ENCODE data around the gene NFYC.

NFYC gene

DNA sequence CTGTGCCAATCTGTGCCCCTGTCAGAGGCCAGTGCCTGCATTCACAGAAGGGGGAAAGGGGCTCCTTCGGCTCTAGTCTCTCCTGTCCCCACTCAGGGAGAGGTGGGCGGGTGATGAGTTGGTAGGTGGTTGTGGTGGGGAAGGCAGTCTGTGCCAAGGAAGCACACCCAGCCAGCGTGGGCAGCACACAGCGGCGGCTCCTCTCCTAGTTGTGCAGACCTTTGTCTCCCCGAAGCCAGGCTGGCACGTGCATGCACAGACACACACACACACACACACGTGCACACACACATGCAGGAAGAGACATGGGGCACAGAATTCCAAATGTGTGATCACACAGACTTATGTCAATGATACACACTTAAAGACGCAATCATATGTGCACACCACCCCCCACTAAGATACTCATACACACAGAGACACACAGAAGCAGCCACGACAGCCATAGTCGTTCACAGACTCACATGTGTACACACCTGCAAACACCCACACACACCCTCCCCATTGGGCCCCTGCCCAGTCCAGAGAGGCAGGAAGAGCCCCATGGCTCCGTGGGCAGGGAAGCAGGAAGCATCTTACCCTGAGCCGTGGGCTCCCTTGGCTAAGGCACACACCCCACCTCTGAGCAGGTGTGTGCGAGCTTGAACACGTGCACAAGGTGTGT, 42.4 kb upstream of the NFYC start:
- Histone ChIP-seq H3K9ac (no peak overlapping the region), H3K27me3 (ENCODE audit: insufficient read depth, low read depth) (no peaks in the 10 kb centered on the region), H3K4me1 (ENCODE audit: low read depth, poor library complexity, severe bottlenecking) (no peaks in the 10 kb centered on the region), H3K27ac (no peak overlapping the region), H4K20me1 (ENCODE audit: insufficient read depth) (no peaks in the 10 kb centered on the region), H3K79me2 (ENCODE audit: insufficient read depth, low read depth) (no peaks in the 10 kb centered on the region), H3K4me3 (IDR thresholded peaks at IDR 0.05; ENCODE audit: insufficient read depth, low read depth, low read length) (no peak overlapping the region), H2AFZ (ENCODE audit: low read depth) (no peak overlapping the region), H3K36me3 (ENCODE audit: insufficient read depth) (no peaks in the 10 kb centered on the region), H3K4me2 (no peak overlapping the region)
- TF ChIP-seq, protein P1, sequence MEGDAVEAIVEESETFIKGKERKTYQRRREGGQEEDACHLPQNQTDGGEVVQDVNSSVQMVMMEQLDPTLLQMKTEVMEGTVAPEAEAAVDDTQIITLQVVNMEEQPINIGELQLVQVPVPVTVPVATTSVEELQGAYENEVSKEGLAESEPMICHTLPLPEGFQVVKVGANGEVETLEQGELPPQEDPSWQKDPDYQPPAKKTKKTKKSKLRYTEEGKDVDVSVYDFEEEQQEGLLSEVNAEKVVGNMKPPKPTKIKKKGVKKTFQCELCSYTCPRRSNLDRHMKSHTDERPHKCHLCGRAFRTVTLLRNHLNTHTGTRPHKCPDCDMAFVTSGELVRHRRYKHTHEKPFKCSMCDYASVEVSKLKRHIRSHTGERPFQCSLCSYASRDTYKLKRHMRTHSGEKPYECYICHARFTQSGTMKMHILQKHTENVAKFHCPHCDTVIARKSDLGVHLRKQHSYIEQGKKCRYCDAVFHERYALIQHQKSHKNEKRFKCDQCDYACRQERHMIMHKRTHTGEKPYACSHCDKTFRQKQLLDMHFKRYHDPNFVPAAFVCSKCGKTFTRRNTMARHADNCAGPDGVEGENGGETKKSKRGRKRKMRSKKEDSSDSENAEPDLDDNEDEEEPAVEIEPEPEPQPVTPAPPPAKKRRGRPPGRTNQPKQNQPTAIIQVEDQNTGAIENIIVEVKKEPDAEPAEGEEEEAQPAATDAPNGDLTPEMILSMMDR (conservative IDR thresholded peaks at IDR 0.05; ENCODE audit: low read depth, low read length), result no peak

DNA sequence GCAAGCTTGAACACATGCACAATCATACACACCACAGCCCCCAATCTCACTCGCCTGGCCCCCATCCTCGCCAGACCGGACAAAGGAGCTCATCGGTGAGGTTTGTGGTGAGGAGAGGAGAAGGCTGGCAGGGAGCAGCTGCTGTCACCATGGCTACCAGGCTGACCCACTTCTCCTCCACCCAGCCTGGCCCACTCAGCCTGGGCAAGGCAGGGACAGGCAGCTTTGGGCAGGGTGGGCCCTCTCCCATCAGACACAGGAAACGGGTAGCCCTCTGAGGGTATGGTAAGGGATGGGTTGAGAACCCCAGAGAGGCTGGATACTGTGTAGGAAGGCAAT, 41.9 kb upstream of the NFYC start:
- H3K4me3 ChIP-seq (IDR thresholded peaks at IDR 0.05; ENCODE audit: insufficient read depth, low read depth, low read length), result no peak overlapping the region
- no peaks in the 10 kb centered on the region for H3K79me2 ChIP-seq (ENCODE audit: insufficient read depth, low read depth)
- H2AFZ ChIP-seq (ENCODE audit: low read depth), result no peak overlapping the region
- H3K27me3 ChIP-seq (ENCODE audit: insufficient read depth, low read depth), result no peaks in the 10 kb centered on the region
- no peak overlapping the region for H3K4me2 ChIP-seq
- no peaks in the 10 kb centered on the region for H4K20me1 ChIP-seq (ENCODE audit: insufficient read depth)
- TF ChIP-seq, protein P1 (conservative IDR thresholded peaks at IDR 0.05; ENCODE audit: low read depth, low read length), result no peak
- no peak overlapping the region for H3K9ac ChIP-seq
- H3K36me3 ChIP-seq (ENCODE audit: insufficient read depth), result no peaks in the 10 kb centered on the region
- no peak overlapping the region for H3K27ac ChIP-seq
- H3K4me1 ChIP-seq (ENCODE audit: low read depth, poor library complexity, severe bottlenecking), result no peaks in the 10 kb centered on the region

DNA sequence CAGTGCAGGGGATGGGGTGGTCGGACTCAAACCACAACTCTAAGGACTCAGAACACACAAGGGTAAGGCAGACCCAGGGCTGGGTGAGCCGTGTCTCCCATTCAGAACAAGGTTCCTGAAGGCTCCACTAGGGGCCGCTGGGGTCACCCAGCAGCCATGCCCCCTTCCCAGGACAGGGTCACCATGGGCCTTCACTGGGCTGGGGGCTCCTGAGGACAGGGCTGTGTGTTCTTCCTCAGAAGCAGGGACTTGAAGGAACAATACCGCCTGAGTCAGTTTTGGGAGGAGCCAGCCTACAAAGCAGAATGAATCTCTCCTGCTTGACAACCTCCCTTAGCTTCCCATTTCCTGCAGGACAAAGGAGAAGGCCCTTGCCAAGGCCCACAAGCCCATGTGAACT, 41.4 kb upstream of the NFYC start:
- H3K4me1 ChIP-seq (ENCODE audit: low read depth, poor library complexity, severe bottlenecking), result no peaks in the 10 kb centered on the region
- no peaks in the 10 kb centered on the region for H3K36me3 ChIP-seq (ENCODE audit: insufficient read depth)
- TF ChIP-seq, protein P1 (conservative IDR thresholded peaks at IDR 0.05; ENCODE audit: low read depth, low read length), result peak; percentile 41; the same call in 1 of the 2 replicates
- H3K4me2 ChIP-seq, result no peak overlapping the region
- H3K27ac ChIP-seq, result no peak overlapping the region
- no peaks in the 10 kb centered on the region for H3K79me2 ChIP-seq (ENCODE audit: insufficient read depth, low read depth)
- H3K27me3 ChIP-seq (ENCODE audit: insufficient read depth, low read depth), result no peaks in the 10 kb centered on the region
- no peak overlapping the region for H3K4me3 ChIP-seq (IDR thresholded peaks at IDR 0.05; ENCODE audit: insufficient read depth, low read depth, low read length)
- no peak overlapping the region for H3K9ac ChIP-seq
- H2AFZ ChIP-seq (ENCODE audit: low read depth), result no peak overlapping the region
- H4K20me1 ChIP-seq (ENCODE audit: insufficient read depth), result no peaks in the 10 kb centered on the region

DNA sequence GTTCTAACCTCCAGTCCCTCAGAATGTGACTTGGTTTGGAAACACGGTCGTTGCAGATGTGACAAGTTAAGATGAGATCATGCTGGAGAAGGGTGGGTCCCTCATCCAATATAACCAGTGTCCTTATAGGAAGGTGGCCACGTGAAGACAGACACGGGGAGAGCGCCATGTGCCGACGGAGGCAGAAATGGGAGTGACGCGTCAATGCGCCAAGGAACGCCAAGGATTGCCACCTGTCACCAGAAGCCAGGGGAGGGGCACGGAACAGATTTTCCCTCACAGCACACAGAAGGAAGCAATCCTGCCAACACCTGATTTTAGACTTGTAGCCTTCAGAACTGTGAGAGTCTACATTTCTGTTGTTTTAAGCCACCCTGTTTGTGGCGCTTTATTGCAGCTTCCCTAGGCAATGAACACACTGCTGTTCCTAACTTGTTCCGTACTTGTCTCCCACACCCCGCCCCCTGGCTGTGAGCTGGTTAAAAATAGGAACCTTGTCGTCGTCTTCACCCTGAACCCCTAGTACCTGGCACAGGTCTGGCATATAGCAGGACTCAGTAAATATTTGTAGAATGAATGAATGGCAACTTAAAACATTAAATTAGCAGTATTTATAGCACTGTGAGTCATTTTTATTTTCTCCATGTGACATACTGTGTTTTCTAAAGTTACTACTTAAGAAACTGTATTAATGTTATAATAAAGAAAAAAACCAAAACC, 40.2 kb upstream of the NFYC start:
- no peak overlapping the region for H3K4me2 ChIP-seq
- H3K79me2 ChIP-seq (ENCODE audit: insufficient read depth, low read depth), result no peaks in the 10 kb centered on the region
- TF ChIP-seq, protein P1 (conservative IDR thresholded peaks at IDR 0.05; ENCODE audit: low read depth, low read length), result no peak
- no peaks in the 10 kb centered on the region for H4K20me1 ChIP-seq (ENCODE audit: insufficient read depth)
- H3K4me1 ChIP-seq (ENCODE audit: low read depth, poor library complexity, severe bottlenecking), result no peaks in the 10 kb centered on the region
- no peak overlapping the region for H3K9ac ChIP-seq
- H3K4me3 ChIP-seq (IDR thresholded peaks at IDR 0.05; ENCODE audit: insufficient read depth, low read depth, low read length), result no peak overlapping the region
- no peak overlapping the region for H3K27ac ChIP-seq
- H3K27me3 ChIP-seq (ENCODE audit: insufficient read depth, low read depth), result no peaks in the 10 kb centered on the region
- H3K36me3 ChIP-seq (ENCODE audit: insufficient read depth), result no peaks in the 10 kb centered on the region
- no peak overlapping the region for H2AFZ ChIP-seq (ENCODE audit: low read depth)

Data from KMS-11 (cell line).